Peyer's patch (tissue), 4 donors: ENCODE measurements around the gene TMEM63B. TPM values are rescaled to one million over a fixed set of nuclear protein-coding genes. Genes with fewer than 3 reads are reported as not detected.

Experiments used
- DNase-seq, 3 donors: peaks; one replicate each; pipeline ENCODE4 v3.0.0-alpha.2; 2017 to 2019
- H3K27ac ChIP-seq, 4 donors: fragments of 200-600 bp; sonication (generic); one replicate each; pipeline ENCODE4 v1.5.1; 2016 to 2019
- H3K27me3 ChIP-seq, 2 donors: fragments of 200-600 bp; sonication (generic); one replicate each; pipeline ENCODE4 v1.5.1; 2019
- H3K36me3 ChIP-seq, 3 donors: fragments of 200-600 bp; sonication (generic); one replicate each; pipeline ENCODE4 v1.5.1; 2016 to 2019
- H3K4me1 ChIP-seq, 4 donors: fragments of 200-600 bp; sonication (generic); one replicate each; pipeline ENCODE4 v1.5.1; 2016 to 2019
- H3K4me3 ChIP-seq, 4 donors: fragments of 200-600 bp; sonication (generic); 1 replicate in 3 of 4; 2 replicates in 1 of 4; pipeline ENCODE4 v1.5.1; 2016 to 2019; ENCODE audit warnings: mild to moderate bottlenecking in 1 of 4
- H3K9me3 ChIP-seq, 4 donors: fragments of 200-600 bp; sonication (generic); one replicate each; pipeline ENCODE4 v1.5.1; 2016 to 2019; ENCODE audit warnings: mild to moderate bottlenecking in 1 of 4
- POLR2A ChIP-seq, 2 donors: fragments of 450-650 bp; IDR thresholded peaks; one replicate each; pipeline ENCODE4 v1.5.1; 2017; ENCODE audit warnings: antibody characterized with exemption in 2 of 2, mild to moderate bottlenecking in 2 of 2, moderate library complexity in 2 of 2
- total RNA-seq, 4 donors: library from RNA; depleted of rRNA; stranded (reverse); fragments of >200 nt; gene quantifications; one replicate each; pipeline ENCODE4 v1.1.0, GENCODE V29; 2016
- TF ChIP-seq, protein P1 (sequence below), 6 experiments: fragments of 450-650 bp in 4 of 6; fragments of 200-600 bp in 2 of 6; sonication (generic) in 1 of 6; IDR thresholded peaks; one replicate each; pipeline ENCODE4 v1.5.1; 2017 to 2019; ENCODE audit warnings: antibody characterized with exemption in 6 of 6, mild to moderate bottlenecking in 3 of 6, moderate library complexity in 1 of 6

The TMEM63B gene
- total RNA-seq, 4 donors from 2014 or later = 56.9 to 92.1 (median 81.9) TPM

DNA sequence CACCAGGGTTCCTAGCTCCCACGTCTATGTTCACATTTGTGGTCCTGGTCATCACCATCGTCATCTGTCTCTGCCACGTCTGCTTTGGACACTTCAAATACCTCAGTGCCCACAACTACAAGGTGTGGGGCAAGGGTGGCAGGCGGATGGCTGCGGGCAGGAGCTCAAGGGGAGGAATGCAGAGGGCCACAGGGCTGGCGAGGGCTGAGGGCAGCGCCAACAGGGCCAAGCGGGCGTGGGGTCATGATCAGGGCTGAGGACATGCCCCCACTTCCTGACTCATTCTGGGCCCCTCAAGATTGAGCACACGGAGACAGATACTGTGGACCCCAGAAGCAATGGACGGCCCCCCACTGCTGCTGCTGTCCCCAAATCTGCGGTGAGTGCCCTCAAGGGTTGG is 26.7 kb downstream of the TMEM63B start:
- Histone ChIP-seq H3K36me3 (peaks cover 0 to 21% (median 0%) of the 10 kb centered on the region in 3 donors), H3K9me3 (no peaks in the 10 kb centered on the region), H3K4me1 (peaks cover 0 to 4% (median 0%) of the 10 kb centered on the region in 4 donors), H3K27me3 (no peaks in the 10 kb centered on the region), H3K4me3 (no peak overlapping the region), H3K27ac (no peak overlapping the region)
- DNase-seq = no peak
- no peak for TF ChIP-seq POLR2A (IDR thresholded peaks at IDR 0.05)

DNA sequence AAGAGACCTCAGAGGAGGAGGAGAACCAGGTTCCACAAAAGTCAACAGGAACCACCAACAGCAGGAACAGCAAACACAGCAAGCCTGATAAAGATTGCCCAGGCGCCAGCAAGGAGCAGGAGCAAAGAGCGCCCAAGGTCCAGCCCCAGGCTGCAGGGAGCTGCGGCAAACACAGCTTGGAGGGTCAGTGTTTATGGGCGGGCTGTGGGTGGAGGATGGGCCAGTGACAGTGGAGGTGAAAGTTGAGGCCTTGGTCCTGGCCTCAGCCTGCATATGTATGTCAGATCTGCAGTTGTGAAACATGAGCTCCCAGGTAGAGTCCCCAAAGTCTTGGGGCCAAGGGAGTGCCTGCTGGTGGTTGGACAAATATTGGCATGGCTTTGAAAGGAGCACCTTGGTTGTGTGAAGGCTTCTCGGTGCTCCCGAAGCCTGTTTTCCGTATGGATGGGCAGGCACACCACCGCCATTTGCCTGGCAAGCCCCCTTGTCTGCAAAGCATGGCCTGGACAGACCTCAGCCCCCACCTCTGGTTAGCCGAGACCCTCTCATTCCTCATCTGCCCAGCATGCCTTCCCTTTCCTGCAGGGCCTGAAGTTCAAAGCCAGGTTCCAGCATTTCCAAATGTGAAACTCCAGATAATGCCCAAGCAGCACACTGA is 29.3 kb downstream of the TMEM63B start:
- H3K4me3 ChIP-seq = no peak overlapping the region
- H3K27ac ChIP-seq = no peak overlapping the region
- peaks cover 0 to 10% (median 0%) of the 10 kb centered on the region in 3 donors for H3K36me3 ChIP-seq
- H3K9me3 ChIP-seq = no peaks in the 10 kb centered on the region
- no peaks in the 10 kb centered on the region for H3K27me3 ChIP-seq
- no peak for DNase-seq
- H3K4me1 ChIP-seq = peaks cover 0 to 2% (median 0%) of the 10 kb centered on the region in 4 donors
- TF ChIP-seq POLR2A (IDR thresholded peaks at IDR 0.05) = no peak
- TF ChIP-seq, protein P1, sequence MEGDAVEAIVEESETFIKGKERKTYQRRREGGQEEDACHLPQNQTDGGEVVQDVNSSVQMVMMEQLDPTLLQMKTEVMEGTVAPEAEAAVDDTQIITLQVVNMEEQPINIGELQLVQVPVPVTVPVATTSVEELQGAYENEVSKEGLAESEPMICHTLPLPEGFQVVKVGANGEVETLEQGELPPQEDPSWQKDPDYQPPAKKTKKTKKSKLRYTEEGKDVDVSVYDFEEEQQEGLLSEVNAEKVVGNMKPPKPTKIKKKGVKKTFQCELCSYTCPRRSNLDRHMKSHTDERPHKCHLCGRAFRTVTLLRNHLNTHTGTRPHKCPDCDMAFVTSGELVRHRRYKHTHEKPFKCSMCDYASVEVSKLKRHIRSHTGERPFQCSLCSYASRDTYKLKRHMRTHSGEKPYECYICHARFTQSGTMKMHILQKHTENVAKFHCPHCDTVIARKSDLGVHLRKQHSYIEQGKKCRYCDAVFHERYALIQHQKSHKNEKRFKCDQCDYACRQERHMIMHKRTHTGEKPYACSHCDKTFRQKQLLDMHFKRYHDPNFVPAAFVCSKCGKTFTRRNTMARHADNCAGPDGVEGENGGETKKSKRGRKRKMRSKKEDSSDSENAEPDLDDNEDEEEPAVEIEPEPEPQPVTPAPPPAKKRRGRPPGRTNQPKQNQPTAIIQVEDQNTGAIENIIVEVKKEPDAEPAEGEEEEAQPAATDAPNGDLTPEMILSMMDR (IDR thresholded peaks at IDR 0.05) = no peak

DNA sequence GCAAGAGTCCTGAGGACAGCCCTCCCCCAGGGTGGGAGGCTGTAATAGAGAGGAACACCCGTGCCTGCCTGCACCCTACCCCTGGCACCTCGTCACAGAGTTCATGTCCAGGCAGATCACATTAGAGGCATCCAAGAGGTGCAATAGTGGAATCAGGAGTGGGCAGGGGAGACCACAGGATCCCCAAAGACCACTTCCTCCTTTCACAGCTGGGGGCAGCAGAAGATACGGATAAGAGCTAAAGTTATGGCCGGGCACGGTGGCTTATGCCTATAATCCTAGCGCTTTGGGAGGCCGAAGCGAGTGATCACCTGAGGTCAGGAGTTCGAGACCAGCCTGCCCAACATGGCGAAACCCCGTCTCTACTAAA is 29.8 kb downstream of the TMEM63B start:
- Histone ChIP-seq H3K27me3 (no peaks in the 10 kb centered on the region), H3K27ac (no peak overlapping the region)

DNA sequence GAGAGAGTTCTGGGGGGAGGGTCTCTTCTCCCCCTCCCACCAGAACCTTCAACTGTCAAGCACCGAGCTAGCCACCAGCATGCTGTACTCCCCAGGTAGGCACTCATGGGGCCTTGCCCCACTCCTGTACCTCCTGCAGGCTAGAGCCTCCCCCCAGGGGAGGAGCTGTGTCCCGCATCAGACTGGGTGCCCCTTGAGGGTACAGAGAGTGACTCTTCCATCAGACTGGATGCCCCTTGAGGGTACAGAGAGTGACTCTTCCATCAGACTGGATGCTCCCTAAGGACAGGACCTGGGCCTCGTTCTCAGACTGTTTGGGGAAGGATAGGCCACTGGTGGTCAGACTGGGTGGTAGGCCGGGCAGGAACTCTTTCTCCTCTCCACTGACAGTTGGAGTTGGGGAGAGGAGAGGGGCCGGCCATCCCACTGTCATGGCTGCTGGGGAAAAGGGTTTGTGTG is 31.4 kb downstream of the TMEM63B start, which contains the start of gene CAPN11:
CAPN11 (plus strand) TSS at position 51 of the 459 bp plus-strand sequence; CDS start at position 80, 29 bp downstream.
- no peaks in the 10 kb centered on the region for H3K9me3 ChIP-seq
- H3K27me3 ChIP-seq = no peaks in the 10 kb centered on the region
- no peak for DNase-seq
- no peak within 1 kb of the TSS for H3K27ac ChIP-seq
- H3K4me3 ChIP-seq = no peak within 1 kb of the TSS
- TF ChIP-seq POLR2A (IDR thresholded peaks at IDR 0.05) = no peak
- peaks cover 0 to 5% (median 0%) of the 10 kb centered on the region in 3 donors for H3K36me3 ChIP-seq
- no peaks in the 10 kb centered on the region for H3K4me1 ChIP-seq

More for the DNA sequence above, 29.8 kb downstream of the TMEM63B start:
- Histone ChIP-seq H3K36me3 (peaks cover 0 to 10% (median 0%) of the 10 kb centered on the region in 3 donors), H3K4me1 (no peaks in the 10 kb centered on the region), H3K9me3 (no peaks in the 10 kb centered on the region), H3K4me3 (no peak overlapping the region)
- DNase-seq = no peak
- TF ChIP-seq POLR2A (IDR thresholded peaks at IDR 0.05) = no peak

DNA sequence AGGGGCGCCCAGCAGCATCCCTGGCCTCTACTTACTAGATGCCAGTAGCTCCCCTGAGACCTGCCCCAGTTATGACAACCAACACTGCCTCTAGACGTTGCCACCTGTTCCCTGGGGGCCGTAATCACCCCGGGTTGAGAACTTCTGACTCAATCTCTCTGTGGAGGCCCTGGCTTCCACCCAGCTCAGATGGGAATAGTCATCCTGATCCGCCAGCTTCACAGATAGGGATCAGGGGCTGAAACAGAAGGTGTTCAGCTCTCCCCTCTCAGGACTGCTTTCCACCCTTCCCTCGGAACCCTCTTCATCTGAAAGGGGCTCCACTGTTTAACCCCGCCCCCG is 34.6 kb downstream of the TMEM63B start:
- H3K27ac ChIP-seq = no peak overlapping the region
- no peaks in the 10 kb centered on the region for H3K27me3 ChIP-seq
- H3K4me3 ChIP-seq = no peak overlapping the region
- no peak for DNase-seq
- TF ChIP-seq, protein P1 (IDR thresholded peaks at IDR 0.05) = no peak
- no peak for TF ChIP-seq POLR2A (IDR thresholded peaks at IDR 0.05)
- H3K9me3 ChIP-seq = no peaks in the 10 kb centered on the region
- no peaks in the 10 kb centered on the region for H3K4me1 ChIP-seq
- H3K36me3 ChIP-seq = no peaks in the 10 kb centered on the region

DNA sequence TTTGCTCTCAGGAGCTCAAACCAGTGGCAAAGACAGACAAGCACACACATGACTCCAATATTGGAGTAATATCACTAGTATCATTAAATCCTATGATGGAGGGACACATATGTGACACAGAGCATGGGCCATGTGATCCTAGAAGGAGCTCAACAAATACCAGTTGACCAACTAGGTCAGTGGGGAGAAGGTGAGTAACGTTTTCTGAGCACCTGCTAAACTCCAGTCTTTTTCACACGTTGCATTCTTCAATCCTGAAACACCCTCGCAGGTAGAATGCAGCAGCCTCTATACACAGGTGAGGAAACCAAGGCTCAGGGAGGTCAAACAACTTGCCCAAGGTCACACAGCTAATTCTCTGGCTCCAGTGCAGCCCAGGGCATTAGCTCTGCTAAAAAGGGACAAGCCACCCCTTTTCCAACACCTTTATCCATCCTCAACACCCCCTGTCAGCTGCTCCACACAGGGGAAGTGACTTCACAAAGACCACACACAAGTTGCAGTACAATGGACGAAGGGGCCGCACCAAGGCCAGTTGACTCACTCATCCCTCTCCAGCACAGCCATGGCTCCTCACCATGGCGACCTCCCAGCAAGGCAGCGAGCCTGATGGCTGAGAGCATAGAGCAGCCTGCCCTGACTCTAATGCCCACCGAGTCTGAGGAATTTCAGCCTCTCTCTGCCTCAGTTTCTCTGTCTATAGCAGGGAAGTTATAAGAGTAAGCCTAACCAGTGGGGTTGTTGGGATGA is 35.7 kb downstream of the TMEM63B start:
- H3K4me3 ChIP-seq = no peak overlapping the region
- H3K36me3 ChIP-seq = no peaks in the 10 kb centered on the region
- TF ChIP-seq, protein P1 (IDR thresholded peaks at IDR 0.05) = no peak
- no peak for TF ChIP-seq POLR2A (IDR thresholded peaks at IDR 0.05)
- H3K4me1 ChIP-seq = no peaks in the 10 kb centered on the region
- no peaks in the 10 kb centered on the region for H3K9me3 ChIP-seq
- DNase-seq = no peak
- H3K27me3 ChIP-seq = no peaks in the 10 kb centered on the region
- H3K27ac ChIP-seq = no peak overlapping the region

DNA sequence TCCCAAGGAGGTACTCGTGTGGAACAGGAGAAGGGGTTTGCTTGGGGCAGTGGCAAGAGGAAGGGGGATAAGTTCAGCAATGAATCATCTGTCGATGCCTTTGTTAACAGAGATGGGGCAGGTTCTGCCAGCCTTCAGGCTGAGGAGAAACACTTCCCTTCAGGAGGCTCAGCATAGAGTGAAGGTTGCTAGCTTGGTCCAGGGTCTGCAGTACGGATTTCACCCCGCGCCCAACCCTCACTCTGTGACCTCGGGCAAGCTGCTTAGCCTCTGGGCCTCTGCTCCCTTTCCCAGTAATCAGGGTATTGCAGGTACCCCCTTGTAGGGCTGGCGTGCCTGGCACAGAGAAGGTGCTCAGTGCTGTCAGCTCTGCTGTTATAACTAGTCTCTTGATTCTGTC is 38.8 kb downstream of the TMEM63B start:
- no peak overlapping the region for H3K27ac ChIP-seq
- TF ChIP-seq, protein P1 (IDR thresholded peaks at IDR 0.05) = no peak

More for the DNA sequence above, 38.8 kb downstream of the TMEM63B start:
- Histone ChIP-seq H3K4me3 (no peak overlapping the region), H3K4me1 (peaks cover 0 to 14% (median 0%) of the 10 kb centered on the region in 4 donors), H3K36me3 (no peaks in the 10 kb centered on the region), H3K27me3 (no peaks in the 10 kb centered on the region), H3K9me3 (no peaks in the 10 kb centered on the region)
- no peak for DNase-seq
